NCI-H510A treated with DMSO at 0.1 percent for 48 hours (cell line): ENCODE measurements around the gene EPB41L5.
"Not testable (repeated sequence)": the region's sequence is repeated elsewhere in the genome, so short reads cannot be mapped to it uniquely, and the experiment has no call there.

Source experiments
- DNase-seq: peaks from one replicate; lab custom pipeline; 2025; lab: John Stamatoyannopoulos, UW

EPB41L5 gene

DNA sequence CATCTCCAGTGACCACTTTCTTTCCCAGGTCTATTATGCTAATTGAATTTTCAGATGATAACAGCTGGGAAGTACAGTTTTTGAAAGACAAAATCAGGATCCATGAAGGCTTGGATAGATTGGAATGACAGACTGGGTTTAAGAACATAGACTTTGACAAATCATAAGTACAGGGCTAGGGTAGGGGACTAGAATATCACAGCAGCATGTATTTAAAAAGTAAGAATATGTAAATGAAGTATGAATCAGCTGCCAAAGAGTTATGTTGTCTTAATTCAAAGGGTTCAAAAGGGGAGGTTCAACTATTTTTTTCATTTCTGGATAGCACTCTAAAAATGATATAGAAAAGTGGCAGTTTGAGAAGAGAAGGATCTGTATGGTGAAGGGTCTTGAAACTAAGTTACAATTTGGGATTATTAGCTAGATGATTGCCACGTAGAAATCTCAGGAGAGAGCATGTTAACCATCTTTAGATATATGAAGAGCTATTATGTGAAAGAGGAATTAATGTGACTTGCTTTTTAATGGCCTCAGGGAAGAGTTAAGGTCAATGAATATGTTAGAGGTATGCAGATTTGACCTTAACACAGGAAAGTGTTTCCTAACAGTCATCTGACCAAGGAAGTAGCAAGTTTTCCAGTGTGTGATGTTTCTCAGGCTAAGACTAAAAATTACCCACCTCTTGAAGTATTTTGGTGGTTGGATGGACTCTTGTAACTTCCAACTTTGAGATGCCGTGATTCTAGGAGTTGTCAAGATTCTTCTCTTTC lies 128.6 kb downstream of the EPB41L5 start:
- DNase-seq: no peak

- no peak for DNase-seq
Measured at GRCh38 chr2:120142528-120143219, 129.8 kb downstream of the EPB41L5 start.

GRCh38 chr2:120148229-120148628 lies 135.4 kb downstream of the EPB41L5 start:
- no peak for DNase-seq

DNA sequence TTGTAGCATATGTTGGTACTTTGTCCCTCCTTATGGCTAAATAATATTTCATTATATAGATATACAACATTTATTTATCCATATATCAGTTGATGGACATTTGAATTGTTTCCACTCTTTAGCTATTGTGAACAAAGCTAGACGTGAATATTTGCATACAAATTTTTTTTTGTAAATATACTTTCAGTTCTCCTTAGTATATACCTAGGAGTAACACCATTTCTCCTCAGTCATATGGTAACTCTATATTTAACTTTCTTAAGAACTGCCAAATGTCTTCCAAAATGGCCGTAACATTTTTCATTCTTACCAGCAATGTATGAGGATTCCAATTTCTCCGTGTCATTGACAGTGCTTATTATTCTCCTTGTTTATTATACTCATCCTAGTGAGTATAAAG lies 135.8 kb downstream of the EPB41L5 start:
- DNase-seq: no peak

DNA sequence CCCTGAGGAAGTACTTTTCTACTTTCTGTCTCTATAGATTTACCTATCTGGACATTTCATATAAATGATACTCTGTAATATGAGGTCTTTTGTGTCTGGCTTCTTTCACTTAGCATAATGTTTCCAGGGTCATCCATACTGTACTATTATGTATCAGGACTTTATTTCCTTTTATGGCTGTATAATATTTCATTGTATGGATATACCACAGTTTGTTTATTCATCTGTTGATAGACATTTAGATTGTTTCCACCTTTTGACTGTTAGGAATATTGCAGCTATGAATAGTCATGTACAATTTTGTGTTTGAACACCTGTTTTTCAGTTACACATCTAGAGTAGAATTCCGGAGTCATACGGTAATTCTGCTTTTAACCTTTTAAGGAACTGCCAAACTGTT lies 136.5 kb downstream of the EPB41L5 start:
- no peak for DNase-seq

GRCh38 chr2:120150040-120150482 lies 137.2 kb downstream of the EPB41L5 start:
- no peak for DNase-seq

- DNase-seq: no peak
Measured at GRCh38 chr2:120155308-120155707, 142.4 kb downstream of the EPB41L5 start.

GRCh38 chr2:120158658-120159057 lies 145.8 kb downstream of the EPB41L5 start:
- not testable (repeated sequence) for DNase-seq

DNA sequence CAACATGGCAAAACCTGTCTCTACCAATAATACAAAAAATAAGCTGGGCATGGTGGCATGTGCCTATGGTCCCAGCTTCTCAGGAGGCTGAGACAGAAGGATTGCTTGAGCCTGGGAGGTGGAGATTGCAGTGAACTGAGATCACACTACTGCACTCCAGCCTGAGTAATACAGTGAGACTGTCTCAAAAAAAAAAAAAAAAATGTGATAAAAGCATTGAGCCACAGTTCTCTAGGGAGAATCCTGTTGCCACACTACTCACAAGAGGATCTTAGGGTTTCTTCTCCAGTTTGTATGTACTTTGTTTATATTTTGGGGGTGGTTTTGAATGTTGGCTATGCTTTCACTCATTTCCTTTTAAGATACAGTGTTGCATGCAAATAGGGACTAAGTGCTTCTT lies 148.3 kb downstream of the EPB41L5 start:
- DNase-seq: no peak

- DNase-seq: no peak
Measured at GRCh38 chr2:120162716-120163115, 149.8 kb downstream of the EPB41L5 start.

GRCh38 chr2:120167272-120167671 lies 154.4 kb downstream of the EPB41L5 start:
- DNase-seq: no peak

DNA sequence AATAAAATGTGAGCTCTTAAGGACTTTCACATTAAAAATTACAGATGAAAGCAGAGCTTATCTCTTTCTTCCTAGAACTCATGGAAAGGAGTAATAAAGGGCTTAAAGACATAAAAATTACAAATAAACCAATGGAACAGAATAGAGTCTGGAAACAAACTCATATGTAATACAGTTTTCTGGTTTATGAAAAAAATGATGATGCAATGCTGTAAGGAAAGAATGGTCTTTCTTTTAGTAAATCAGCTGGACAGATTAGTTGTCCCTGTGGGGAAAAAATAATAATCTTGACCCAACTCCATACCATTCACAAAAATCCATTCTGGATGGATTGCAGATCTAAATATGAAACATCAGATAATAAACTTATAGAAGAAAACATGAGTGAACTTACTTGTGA lies 156.1 kb downstream of the EPB41L5 start:
- DNase-seq: no peak

- DNase-seq: peak; percentile 66
Measured at GRCh38 chr2:120174963-120175581, 162.2 kb downstream of the EPB41L5 start.

GRCh38 chr2:120176526-120176925 lies 163.6 kb downstream of the EPB41L5 start:
- no peak for DNase-seq

DNA sequence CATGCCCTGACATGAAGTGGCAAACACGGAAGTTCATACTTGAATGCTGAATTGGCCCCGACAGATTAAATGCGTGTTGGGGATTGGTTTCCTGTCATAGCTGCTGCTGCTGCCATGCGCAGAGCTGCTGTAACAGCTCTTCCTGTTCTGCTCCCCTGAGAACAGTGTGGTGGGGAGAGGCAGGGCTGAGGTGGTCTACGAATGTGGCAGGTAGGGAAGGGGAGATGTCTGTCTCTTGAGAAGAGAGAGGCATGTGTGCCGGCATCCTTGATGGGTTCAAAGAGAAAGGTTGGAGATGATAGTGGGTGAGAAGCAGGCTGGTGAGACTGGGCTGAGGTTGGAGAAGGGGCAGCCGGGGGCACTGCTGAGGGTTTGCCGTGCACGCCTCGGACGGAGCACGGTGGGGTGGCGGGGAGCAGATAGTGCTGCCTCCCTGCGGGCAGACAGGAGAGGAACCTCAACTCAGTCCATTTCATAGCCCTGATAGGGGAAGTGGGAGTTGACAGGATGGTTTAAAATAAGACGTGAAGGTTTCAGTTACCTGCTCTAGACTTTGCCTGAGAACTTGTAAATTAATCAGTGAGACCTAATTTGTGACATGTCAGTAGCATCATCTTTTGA lies 164.2 kb downstream of the EPB41L5 start:
- DNase-seq: no peak

GRCh38 chr2:120177973-120178372 lies 165.1 kb downstream of the EPB41L5 start:
- DNase-seq: no peak

GRCh38 chr2:120179396-120179795 lies 166.5 kb downstream of the EPB41L5 start:
- DNase-seq: no peak

DNA sequence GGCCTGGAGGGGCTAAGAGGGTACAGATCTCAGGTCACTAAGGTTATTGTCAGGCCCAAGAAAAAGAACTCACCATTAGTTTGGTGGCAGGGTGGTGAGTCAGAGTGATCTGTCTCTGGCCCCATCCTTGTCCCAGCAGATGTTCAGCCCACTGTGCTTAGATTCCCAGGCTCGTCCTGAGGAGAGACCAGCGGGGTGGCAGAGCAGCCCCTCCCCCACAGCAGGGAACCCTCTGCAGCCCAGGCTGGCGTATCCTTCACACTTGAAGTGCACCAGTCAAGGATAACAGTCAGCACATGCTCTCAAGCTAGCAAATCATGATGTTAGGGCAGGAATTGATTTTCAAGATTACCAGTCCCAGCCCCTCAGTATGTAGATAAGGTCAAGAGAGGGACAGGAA lies 167.2 kb downstream of the EPB41L5 start:
- DNase-seq: no peak

GRCh38 chr2:120182019-120182560 lies 169.2 kb downstream of the EPB41L5 start:
- DNase-seq: no peak

DNA sequence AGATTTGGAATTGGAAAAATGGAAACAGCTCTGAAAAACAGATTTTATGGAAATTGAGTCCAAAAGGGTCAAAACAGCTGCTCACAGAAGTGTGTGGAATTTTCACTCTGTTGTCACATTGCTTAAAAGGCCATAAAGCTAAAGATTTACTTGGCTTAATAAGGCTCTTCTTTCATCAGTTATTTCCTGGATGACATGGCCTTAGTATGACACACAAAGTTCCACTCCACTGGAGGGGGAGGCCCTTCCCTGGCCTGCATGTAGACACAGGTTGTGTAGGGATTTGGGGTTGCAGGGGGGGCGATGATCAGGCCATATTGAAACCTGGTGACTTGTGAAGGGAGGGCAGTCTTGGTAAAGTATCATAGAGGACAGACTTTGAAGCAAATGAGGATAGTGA lies 176.3 kb downstream of the EPB41L5 start:
- DNase-seq: no peak

DNA sequence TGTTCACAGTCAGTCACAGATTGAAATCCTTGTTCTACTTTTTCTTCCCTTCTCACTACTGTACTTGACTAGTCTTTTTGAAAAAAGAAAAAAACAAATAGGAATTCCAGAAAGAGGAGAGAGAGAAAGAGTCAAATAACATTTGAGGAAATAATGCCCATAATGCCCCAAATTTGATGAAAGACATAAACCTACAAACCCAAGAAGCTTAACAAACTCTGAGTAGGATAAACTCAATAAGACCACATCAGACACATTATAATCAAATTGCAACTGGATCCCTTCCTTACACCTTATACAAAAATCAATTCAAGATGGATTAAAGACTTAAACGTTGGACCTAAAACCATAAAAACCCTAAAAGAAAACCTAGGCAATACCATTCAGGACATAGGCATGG lies 179.4 kb downstream of the EPB41L5 start:
- no peak for DNase-seq

DNA sequence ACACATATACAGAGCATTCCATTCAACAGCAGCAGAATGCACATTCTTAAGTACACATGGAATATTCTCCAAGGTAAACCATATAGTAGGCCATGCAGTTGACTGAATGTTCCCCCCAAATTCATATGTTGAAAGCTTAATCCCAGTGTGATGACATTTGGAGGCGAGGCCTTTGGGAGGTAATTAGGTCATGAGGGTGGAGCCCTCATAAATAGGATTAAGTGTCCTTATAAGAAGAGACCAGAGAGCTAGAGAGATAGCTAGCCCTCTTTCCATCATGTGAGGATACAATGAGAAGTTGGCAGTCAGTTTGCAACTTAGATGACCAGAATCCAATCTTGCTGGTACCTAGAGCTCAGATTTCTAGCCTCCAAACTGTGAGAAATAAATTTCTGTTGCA lies 182.7 kb downstream of the EPB41L5 start:
- no peak for DNase-seq
